Keratinocyte (primary cell): Measurements from ENCODE around the gene MLN. TPM values are rescaled to one million over a fixed set of nuclear protein-coding genes. Genes with fewer than 3 reads are reported as not detected.

Experiments
- DNase-seq: peaks from one replicate; pipeline ENCODE4 v3.0.0-alpha.2; 2011; ENCODE audit warnings: low read depth, missing footprints, low spot score
- FAIRE-seq: peaks from 2 replicates; lab custom pipeline; 2011; peaks lifted over from hg19 to GRCh38; lab: Jason Lieb, UNC
- H2AFZ ChIP-seq: 2 replicates; pipeline ENCODE4 v1.6.0; 2012; ENCODE audit warnings: low read length, control low read depth, inconsistent platforms; ENCODE audit not compliant: control insufficient read depth
- H3K27ac ChIP-seq: 2 replicates; pipeline ENCODE4 v1.5.1; 2011; ENCODE audit warnings: low read length; ENCODE audit not compliant: control insufficient read depth, insufficient read depth
- H3K27me3 ChIP-seq: 3 replicates; pipeline ENCODE4 v1.6.0; 2011; ENCODE audit warnings: low read length; ENCODE audit not compliant: control insufficient read depth, insufficient read depth; ENCODE audit errors: extremely low read depth
- H3K36me3 ChIP-seq, 2 experiments: 2 replicates in 1 of 2; 3 replicates in 1 of 2; pipeline ENCODE4 v1.5.1; 2011; ENCODE audit warnings: low read length in 2 of 2, mild to moderate bottlenecking in 1 of 2; ENCODE audit not compliant: control insufficient read depth in 2 of 2, insufficient read depth in 2 of 2; ENCODE audit errors: extremely low read depth in 1 of 2
- H3K4me1 ChIP-seq: 3 replicates; pipeline ENCODE4 v1.5.1; 2011; ENCODE audit warnings: low read length; ENCODE audit not compliant: control insufficient read depth, insufficient read depth; ENCODE audit errors: extremely low read depth
- H3K4me2 ChIP-seq: 3 replicates; pipeline ENCODE4 v1.6.0; 2011; ENCODE audit warnings: low read depth, low read length; ENCODE audit not compliant: control insufficient read depth, insufficient read depth; ENCODE audit errors: extremely low read depth
- H3K4me3 ChIP-seq, 3 experiments: fragments of 200-600 bp in 1 of 3; sonication (generic) in 1 of 3; 2 replicates in 2 of 3; 3 replicates in 1 of 3; pipeline ENCODE4 v1.5.1; 2011 to 2016; ENCODE audit warnings: low read length in 3 of 3, mild to moderate bottlenecking in 3 of 3, control low read depth in 2 of 3, inconsistent platforms in 1 of 3, low read depth in 1 of 3, mixed read lengths in 1 of 3, mixed run types in 1 of 3, moderate library complexity in 1 of 3; ENCODE audit not compliant: control insufficient read depth in 2 of 3, insufficient read depth in 2 of 3; ENCODE audit errors: extremely low read depth in 1 of 3
- H3K79me2 ChIP-seq: 2 replicates; pipeline ENCODE4 v1.6.0; 2012; ENCODE audit warnings: low read length; ENCODE audit not compliant: control insufficient read depth, insufficient read depth
- H3K9ac ChIP-seq: 3 replicates; pipeline ENCODE4 v1.6.0; 2011; ENCODE audit warnings: low read length; ENCODE audit not compliant: control insufficient read depth, insufficient read depth; ENCODE audit errors: extremely low read depth
- H3K9me1 ChIP-seq: 3 replicates; pipeline ENCODE4 v1.6.0; 2011; ENCODE audit warnings: low read length; ENCODE audit not compliant: control insufficient read depth, insufficient read depth; ENCODE audit errors: extremely low read depth
- H3K9me3 ChIP-seq: 2 replicates; pipeline ENCODE4 v1.5.1; 2012; ENCODE audit warnings: low read depth, low read length; ENCODE audit not compliant: control insufficient read depth
- H4K20me1 ChIP-seq: 3 replicates; pipeline ENCODE4 v1.6.0; 2011; ENCODE audit warnings: low read length; ENCODE audit not compliant: control insufficient read depth, insufficient read depth; ENCODE audit errors: extremely low read depth
- EZH2 ChIP-seq: IDR thresholded peaks from one replicate; pipeline ENCODE4 v1.6.1; 2012; ENCODE audit warnings: inconsistent platforms, mild to moderate bottlenecking, low read length, moderate library complexity
- dilution Hi-C: fragments of 300-500 bp; cut with MboI; formaldehyde crosslinking; loops from one replicate; pipeline ENCODE4 v1.7.0; 2020; ENCODE audit warnings: low sequenced_read_pairs; ENCODE audit not compliant: extremely low pct_ligation_motif_present
- polyA plus RNA-seq, 5 experiments: library from polyadenylated mRNA; depleted of rRNA in 3 of 5; stranded (reverse) in 3 of 5; stranded (forward) in 1 of 5; unstranded in 1 of 5; fragments of >200 nt; gene quantifications; 1 replicate in 1 of 5; 2 replicates in 3 of 5; 3 replicates in 1 of 5; pipeline versions ENCODE4 v1.2.1 to v1.2.3, GENCODE V29; 2011 to 2012; ENCODE audit warnings: missing spikeins in 2 of 5, low read depth in 1 of 5, low replicate concordance in 1 of 5
- TF ChIP-seq, protein P1 (sequence below), 3 experiments: IDR thresholded peaks in 1 of 3; conservative IDR thresholded peaks in 1 of 3; optimal IDR thresholded peaks in 1 of 3; 2 replicates in 2 of 3; 3 replicates in 1 of 3; pipeline versions ENCODE3 to v1.5.1; 2011; ENCODE audit warnings: low read length in 3 of 3, mild to moderate bottlenecking in 3 of 3, moderate library complexity in 2 of 3, control low read depth in 1 of 3, inconsistent platforms in 1 of 3; ENCODE audit not compliant: insufficient read depth in 2 of 3; ENCODE audit errors: extremely low read depth in 1 of 3

MLN gene
- polyA plus RNA-seq, 1 donor (not counting 4 experiments of a cell fraction or from before 2014, with no cell fraction given): not detected

DNA sequence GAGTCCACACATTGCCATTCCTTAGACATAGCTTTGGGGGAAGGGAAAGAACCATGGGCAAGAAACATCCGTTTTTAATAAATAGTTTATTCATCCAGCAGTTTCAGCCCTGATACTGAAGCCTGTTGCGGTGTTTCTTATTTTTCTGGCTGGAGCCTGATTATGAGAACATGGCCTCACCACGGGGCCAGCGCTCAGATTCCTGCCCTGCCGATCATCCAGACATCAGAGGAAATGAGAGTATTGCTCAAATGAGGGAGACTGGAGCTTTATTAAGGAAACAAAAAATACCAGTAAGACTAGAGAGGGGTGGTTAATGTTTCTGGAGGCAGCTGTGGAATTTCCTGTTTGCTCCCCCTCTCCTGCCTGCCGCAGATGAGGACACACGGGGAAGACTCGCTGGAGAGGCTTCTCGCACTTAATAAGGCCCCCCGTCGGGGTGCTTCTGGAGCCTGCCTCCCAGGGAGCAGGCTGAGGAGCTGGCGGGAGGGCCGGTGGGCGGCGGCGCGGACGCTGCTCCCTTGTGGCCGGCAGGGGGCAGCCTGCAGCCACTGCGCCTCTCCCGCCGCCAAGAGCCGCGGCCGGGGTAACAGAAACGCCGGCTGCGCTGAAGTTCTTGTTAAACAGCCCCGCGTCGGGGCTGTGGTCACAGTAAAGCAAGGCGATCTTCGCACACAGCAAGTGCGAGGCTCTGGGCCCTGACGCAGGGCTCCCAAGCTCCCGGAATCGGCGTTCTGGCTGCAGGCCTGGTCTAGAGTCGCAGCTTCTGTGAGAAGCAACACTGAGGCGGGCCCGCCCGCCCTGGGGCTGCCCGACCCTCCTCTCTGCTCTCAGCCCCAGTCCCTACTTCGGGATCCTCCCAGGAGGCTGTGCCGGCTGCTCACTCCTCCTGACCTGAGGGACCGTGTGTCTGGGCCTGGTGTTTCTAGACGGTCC lies 32.4 kb downstream of the MLN start:
- Histone ChIP-seq H3K4me2 (peak overlapping the region; percentile 22), H4K20me1 (peaks cover 4% of the 10 kb centered on the region), H3K36me3 (peaks cover 19 to 31% of the 10 kb centered on the region in 2 experiments), H3K9me3 (no peaks in the 10 kb centered on the region), H3K79me2 (no peaks in the 10 kb centered on the region), H3K9ac (peak overlapping the region; percentile 22), H3K27ac (no peak overlapping the region), H3K27me3 (peaks cover 10% of the 10 kb centered on the region), H2AFZ (no peak overlapping the region), H3K4me1 (peaks cover 30% of the 10 kb centered on the region), H3K4me3 (no peak overlapping the region), H3K9me1 (peaks cover 5% of the 10 kb centered on the region)
- DNase-seq (no peak), FAIRE-seq (no peak)
- dilution Hi-C loops: no loop called here
- TF ChIP-seq EZH2: no peak
- TF ChIP-seq, protein P1, sequence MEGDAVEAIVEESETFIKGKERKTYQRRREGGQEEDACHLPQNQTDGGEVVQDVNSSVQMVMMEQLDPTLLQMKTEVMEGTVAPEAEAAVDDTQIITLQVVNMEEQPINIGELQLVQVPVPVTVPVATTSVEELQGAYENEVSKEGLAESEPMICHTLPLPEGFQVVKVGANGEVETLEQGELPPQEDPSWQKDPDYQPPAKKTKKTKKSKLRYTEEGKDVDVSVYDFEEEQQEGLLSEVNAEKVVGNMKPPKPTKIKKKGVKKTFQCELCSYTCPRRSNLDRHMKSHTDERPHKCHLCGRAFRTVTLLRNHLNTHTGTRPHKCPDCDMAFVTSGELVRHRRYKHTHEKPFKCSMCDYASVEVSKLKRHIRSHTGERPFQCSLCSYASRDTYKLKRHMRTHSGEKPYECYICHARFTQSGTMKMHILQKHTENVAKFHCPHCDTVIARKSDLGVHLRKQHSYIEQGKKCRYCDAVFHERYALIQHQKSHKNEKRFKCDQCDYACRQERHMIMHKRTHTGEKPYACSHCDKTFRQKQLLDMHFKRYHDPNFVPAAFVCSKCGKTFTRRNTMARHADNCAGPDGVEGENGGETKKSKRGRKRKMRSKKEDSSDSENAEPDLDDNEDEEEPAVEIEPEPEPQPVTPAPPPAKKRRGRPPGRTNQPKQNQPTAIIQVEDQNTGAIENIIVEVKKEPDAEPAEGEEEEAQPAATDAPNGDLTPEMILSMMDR (optimal IDR thresholded peaks at IDR 0.05 in 1 of 3, IDR thresholded peaks at IDR 0.05 in 1 of 3, conservative IDR thresholded peaks at IDR 0.05 in 1 of 3; ENCODE audit: extremely low read depth in 1 of 3, insufficient read depth in 2 of 3, low read length in 3 of 3): peak in 2 of 3 experiments; percentile 48 to 89

DNA sequence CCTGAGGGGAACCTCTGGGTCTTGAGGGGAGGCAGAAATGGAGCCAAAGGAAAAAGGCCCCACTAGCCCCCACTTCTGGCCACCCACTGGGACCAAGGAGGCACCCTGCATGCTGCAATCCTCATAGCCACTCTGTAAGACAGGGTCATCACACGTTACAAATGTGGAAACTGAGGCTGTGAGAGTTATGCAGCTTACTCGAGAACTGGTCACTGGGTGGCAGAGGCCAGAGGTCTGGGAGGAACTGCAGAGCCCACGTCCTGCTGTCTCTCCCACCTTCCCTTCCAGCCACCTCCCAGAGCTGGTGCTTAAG lies 33.0 kb downstream of the MLN start:
- no peak for DNase-seq
- H3K36me3 ChIP-seq: peaks cover 13 to 26% of the 10 kb centered on the region in 2 experiments
- H3K4me2 ChIP-seq: no peak overlapping the region
- no peaks in the 10 kb centered on the region for H3K9me3 ChIP-seq
- no peak for FAIRE-seq
- peaks cover 30% of the 10 kb centered on the region for H3K4me1 ChIP-seq
- peaks cover 4% of the 10 kb centered on the region for H4K20me1 ChIP-seq
- no peak overlapping the region for H3K9ac ChIP-seq
- H3K79me2 ChIP-seq: no peaks in the 10 kb centered on the region
- H3K4me3 ChIP-seq: no peak overlapping the region
- TF ChIP-seq, protein P1 (optimal IDR thresholded peaks at IDR 0.05 in 1 of 3, IDR thresholded peaks at IDR 0.05 in 1 of 3, conservative IDR thresholded peaks at IDR 0.05 in 1 of 3; ENCODE audit: extremely low read depth in 1 of 3, insufficient read depth in 2 of 3, low read length in 3 of 3): no peak
- TF ChIP-seq EZH2: no peak
- dilution Hi-C loops: no loop called here
- H3K27ac ChIP-seq: no peak overlapping the region
- peaks cover 12% of the 10 kb centered on the region for H3K27me3 ChIP-seq
- H2AFZ ChIP-seq: no peak overlapping the region
- H3K9me1 ChIP-seq: peaks cover 5% of the 10 kb centered on the region
